ENCODE measurements around the gene ALAD. TPM values are rescaled to one million over a fixed set of nuclear protein-coding genes. Genes with fewer than 3 reads are reported as not detected.
"Not testable (repeated sequence)": the region's sequence is repeated elsewhere in the genome, so short reads cannot be mapped to it uniquely, and the experiment has no call there.

The ALAD gene
- total and polyA plus RNA-seq, 2 donors from 2014 or later = 35.4 to 64.1 TPM

DNA sequence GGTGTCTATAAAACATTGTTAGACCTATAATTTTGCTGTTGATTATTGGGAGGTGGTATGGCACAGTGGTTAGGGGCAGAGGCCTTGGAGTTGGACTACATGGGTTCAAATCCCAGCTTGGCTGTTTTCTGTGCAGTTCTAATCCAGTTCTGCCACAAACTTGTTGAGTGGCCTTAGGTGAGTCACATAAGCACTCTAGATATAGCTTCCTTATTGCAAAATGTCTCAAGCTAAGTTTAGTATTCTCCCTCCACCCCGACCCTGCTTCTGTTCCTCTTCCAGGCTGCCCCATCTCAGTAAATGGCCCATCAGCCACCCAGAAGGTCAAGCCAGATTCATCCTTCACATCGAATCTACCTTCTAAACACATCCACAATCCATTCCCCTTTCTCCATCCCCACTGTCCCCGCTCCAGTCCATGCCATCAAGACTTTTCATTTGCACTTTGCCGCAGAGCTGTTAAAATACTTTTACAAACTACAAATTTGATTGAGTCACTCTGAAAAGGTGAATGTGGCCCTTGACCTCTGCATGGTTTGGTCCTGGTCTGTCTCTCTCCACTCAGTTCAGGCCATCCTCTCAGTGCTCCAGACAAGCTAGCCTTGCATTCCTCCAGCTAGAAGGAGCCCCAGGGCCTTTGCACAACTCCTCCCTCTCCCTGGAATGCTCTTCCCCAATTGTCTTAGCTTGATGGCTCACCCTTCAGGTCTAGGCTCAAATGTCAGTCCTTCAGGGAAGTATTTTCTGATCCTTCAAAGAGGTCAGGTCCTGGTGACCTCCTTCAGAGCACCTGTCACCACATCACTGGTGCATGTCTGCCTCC, 14.3 kb downstream of the ALAD start:
- Histone ChIP-seq H3K4me1 (ENCODE audit: control insufficient read depth in 2 of 3, insufficient read depth in 2 of 3, low read depth in 1 of 3, low read length in 3 of 3) (peaks cover 0 to 25% (median 23%) of the 10 kb centered on the region in 3 donors), H3K9ac (ENCODE audit: low read length in 3 of 3) (no peak overlapping the region), H3K4me3 (ENCODE audit: low read length in 3 of 3) (peak overlapping the region in 1 of 3 donors; percentile 7), H3K27me3 (ENCODE audit: control insufficient read depth, insufficient read depth, low read length) (no peaks in the 10 kb centered on the region), H3K9me3 (ENCODE audit: control insufficient read depth in 2 of 3, insufficient read depth in 1 of 3, low read length in 3 of 3) (no peaks in the 10 kb centered on the region), H3K36me3 (ENCODE audit: control insufficient read depth in 2 of 3, insufficient read depth in 3 of 3, low read length in 3 of 3) (peaks cover 0 to 34% (median 13%) of the 10 kb centered on the region in 3 donors), H3K27ac (ENCODE audit: low read depth in 2 of 2, low read length in 2 of 2) (peak overlapping the region; percentile 57 to 65)
- no peak for FAIRE-seq
- intact Hi-C loops (cut with DNase I) = no loop called here
- TF ChIP-seq, protein P1, sequence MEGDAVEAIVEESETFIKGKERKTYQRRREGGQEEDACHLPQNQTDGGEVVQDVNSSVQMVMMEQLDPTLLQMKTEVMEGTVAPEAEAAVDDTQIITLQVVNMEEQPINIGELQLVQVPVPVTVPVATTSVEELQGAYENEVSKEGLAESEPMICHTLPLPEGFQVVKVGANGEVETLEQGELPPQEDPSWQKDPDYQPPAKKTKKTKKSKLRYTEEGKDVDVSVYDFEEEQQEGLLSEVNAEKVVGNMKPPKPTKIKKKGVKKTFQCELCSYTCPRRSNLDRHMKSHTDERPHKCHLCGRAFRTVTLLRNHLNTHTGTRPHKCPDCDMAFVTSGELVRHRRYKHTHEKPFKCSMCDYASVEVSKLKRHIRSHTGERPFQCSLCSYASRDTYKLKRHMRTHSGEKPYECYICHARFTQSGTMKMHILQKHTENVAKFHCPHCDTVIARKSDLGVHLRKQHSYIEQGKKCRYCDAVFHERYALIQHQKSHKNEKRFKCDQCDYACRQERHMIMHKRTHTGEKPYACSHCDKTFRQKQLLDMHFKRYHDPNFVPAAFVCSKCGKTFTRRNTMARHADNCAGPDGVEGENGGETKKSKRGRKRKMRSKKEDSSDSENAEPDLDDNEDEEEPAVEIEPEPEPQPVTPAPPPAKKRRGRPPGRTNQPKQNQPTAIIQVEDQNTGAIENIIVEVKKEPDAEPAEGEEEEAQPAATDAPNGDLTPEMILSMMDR (IDR thresholded peaks at IDR 0.05; ENCODE audit: borderline replicate concordance, extremely low read depth, insufficient read depth) = no peak
- DNase-seq = no peak

DNA sequence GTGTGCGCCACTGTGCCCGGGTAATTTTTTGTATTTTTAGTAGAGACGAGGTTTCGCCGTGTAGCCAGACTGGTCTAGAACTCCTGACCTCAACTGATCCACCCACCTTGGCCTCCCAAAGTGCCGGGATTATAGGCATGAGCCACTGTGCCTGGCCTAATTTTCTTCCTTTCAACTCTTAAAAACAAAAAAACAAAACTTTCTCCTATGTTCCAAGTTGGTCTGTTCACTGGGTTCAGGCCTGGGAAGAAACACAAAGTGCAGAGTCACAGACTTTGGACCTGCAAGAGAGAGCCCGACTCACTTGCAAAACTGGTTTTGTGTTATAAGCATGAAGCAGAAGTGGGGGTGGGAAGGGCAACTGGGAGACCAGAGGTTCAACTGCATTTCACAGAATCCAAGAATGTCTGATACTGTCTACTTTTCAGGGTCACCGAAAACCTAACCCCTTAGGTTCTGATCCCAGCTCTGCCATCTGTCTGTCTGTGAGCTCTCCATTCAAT, 19.1 kb downstream of the ALAD start:
- Histone ChIP-seq H3K9me3 (ENCODE audit: control insufficient read depth in 2 of 3, insufficient read depth in 1 of 3, low read length in 3 of 3) (no peaks in the 10 kb centered on the region), H3K4me3 (ENCODE audit: low read length in 3 of 3) (no peak overlapping the region), H3K27ac (ENCODE audit: low read depth in 2 of 2, low read length in 2 of 2) (peak overlapping the region; percentile 65 to 76), H3K4me1 (ENCODE audit: control insufficient read depth in 2 of 3, insufficient read depth in 2 of 3, low read depth in 1 of 3, low read length in 3 of 3) (peaks cover 0 to 12% (median 9%) of the 10 kb centered on the region in 3 donors), H3K27me3 (ENCODE audit: control insufficient read depth, insufficient read depth, low read length) (no peaks in the 10 kb centered on the region), H3K36me3 (ENCODE audit: control insufficient read depth in 2 of 3, insufficient read depth in 3 of 3, low read length in 3 of 3) (no peaks in the 10 kb centered on the region), H3K9ac (ENCODE audit: low read length in 3 of 3) (peak overlapping the region in 1 of 3 donors; percentile 43)
- TF ChIP-seq, protein P1 (IDR thresholded peaks at IDR 0.05; ENCODE audit: borderline replicate concordance, extremely low read depth, insufficient read depth) = no peak
- peak in 3 of 5 donors; percentile 64 to 88 (median 77) for DNase-seq
- intact Hi-C loops (cut with DNase I) = no loop called here
- no peak for FAIRE-seq

DNA sequence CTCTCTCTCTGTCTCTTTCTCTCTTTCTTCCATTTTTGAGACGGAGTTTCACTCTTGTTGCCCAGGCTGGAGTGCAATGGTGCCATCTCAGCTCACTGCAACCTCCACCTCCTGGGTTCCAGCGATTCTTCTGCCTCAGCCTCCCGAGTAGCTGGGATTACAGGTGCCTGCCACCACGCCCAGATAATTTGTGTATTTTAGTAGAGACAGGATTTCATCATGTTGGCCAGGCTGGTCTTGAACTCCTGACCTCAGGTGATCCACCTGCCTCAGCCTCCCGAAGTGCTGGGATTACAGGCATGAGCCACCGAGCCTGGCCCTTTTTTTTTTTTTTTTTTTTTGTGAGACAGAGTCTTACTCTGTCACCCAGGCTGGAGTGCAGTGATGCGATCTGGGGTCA, 19.6 kb downstream of the ALAD start:
- H3K27me3 ChIP-seq (ENCODE audit: control insufficient read depth, insufficient read depth, low read length); H3K9me3 ChIP-seq (ENCODE audit: control insufficient read depth in 2 of 3, insufficient read depth in 1 of 3, low read length in 3 of 3); H3K4me3 ChIP-seq (ENCODE audit: low read length in 3 of 3); intact Hi-C loops (cut with DNase I); H3K36me3 ChIP-seq (ENCODE audit: control insufficient read depth in 2 of 3, insufficient read depth in 3 of 3, low read length in 3 of 3); H3K4me1 ChIP-seq (ENCODE audit: control insufficient read depth in 2 of 3, insufficient read depth in 2 of 3, low read depth in 1 of 3, low read length in 3 of 3); DNase-seq; H3K9ac ChIP-seq (ENCODE audit: low read length in 3 of 3); FAIRE-seq: not testable (repeated sequence)
- peak overlapping the region; percentile 23 to 71 for H3K27ac ChIP-seq (ENCODE audit: low read depth in 2 of 2, low read length in 2 of 2)

DNA sequence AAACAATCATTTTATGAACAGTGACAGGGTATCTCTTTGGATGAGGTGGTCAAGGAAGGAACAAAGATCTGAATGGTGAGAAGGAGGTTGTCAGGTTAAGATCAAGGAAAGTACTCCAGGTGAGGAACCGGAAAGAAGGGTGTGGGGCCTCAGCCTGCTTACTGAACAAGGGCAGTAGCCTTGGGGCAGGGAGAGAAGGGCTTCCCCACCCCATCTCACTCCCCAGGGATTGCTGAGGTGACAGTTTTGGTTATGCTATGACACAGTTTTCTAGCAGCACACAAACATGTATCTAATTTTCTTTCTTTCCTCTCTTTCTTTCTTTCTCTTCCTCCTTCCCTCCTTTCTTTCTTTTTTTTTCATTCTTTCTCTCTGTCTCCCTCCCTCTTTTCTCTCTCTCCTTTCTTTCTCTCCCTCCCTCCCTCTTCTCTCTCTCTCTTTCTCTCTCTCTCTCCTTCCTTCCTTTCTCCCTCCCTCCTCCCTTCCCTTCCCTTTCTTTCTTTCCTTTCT, 20.2 kb downstream of the ALAD start:
- FAIRE-seq (no peak), DNase-seq (no peak)
- H3K36me3 ChIP-seq (ENCODE audit: control insufficient read depth in 2 of 3, insufficient read depth in 3 of 3, low read length in 3 of 3) = no peaks in the 10 kb centered on the region
- H3K9ac ChIP-seq (ENCODE audit: low read length in 3 of 3) = peak overlapping the region in 1 of 3 donors; percentile 46
- no peak overlapping the region for H3K4me3 ChIP-seq (ENCODE audit: low read length in 3 of 3)
- H3K9me3 ChIP-seq (ENCODE audit: control insufficient read depth in 2 of 3, insufficient read depth in 1 of 3, low read length in 3 of 3) = no peaks in the 10 kb centered on the region
- peaks cover 0 to 6% (median 6%) of the 10 kb centered on the region in 3 donors for H3K4me1 ChIP-seq (ENCODE audit: control insufficient read depth in 2 of 3, insufficient read depth in 2 of 3, low read depth in 1 of 3, low read length in 3 of 3)
- H3K27me3 ChIP-seq (ENCODE audit: control insufficient read depth, insufficient read depth, low read length) = no peaks in the 10 kb centered on the region
- H3K27ac ChIP-seq (ENCODE audit: low read depth in 2 of 2, low read length in 2 of 2) = peak overlapping the region in 1 of 2 donors; percentile 49
- intact Hi-C loops (cut with DNase I) = no loop called here
- TF ChIP-seq, protein P1 (IDR thresholded peaks at IDR 0.05; ENCODE audit: borderline replicate concordance, extremely low read depth, insufficient read depth) = no peak

DNA sequence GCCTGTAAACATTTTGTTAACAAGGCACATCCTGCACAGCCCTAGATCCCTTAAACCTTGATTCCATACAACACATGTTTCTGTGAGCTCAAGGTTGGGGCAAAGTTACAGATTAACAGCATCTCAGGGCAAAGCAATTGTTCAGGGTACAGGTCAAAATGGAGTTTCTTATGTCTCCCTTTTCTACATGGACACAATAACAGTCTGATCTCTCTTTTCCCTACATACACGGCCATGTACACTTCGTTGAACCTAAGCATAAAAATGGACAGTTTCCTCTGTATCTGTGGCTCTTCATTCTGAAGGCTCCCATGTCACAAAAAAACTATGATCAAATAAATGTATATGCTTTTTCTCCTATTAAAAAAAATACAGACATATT, 21.3 kb downstream of the ALAD start:
- H3K9ac ChIP-seq (ENCODE audit: low read length in 3 of 3); H3K27me3 ChIP-seq (ENCODE audit: control insufficient read depth, insufficient read depth, low read length); H3K9me3 ChIP-seq (ENCODE audit: control insufficient read depth in 2 of 3, insufficient read depth in 1 of 3, low read length in 3 of 3); H3K4me3 ChIP-seq (ENCODE audit: low read length in 3 of 3); H3K4me1 ChIP-seq (ENCODE audit: control insufficient read depth in 2 of 3, insufficient read depth in 2 of 3, low read depth in 1 of 3, low read length in 3 of 3); DNase-seq; FAIRE-seq; H3K36me3 ChIP-seq (ENCODE audit: control insufficient read depth in 2 of 3, insufficient read depth in 3 of 3, low read length in 3 of 3); intact Hi-C loops (cut with DNase I): not testable (repeated sequence)
- H3K27ac ChIP-seq (ENCODE audit: low read depth in 2 of 2, low read length in 2 of 2) = peak overlapping the region in 1 of 2 donors; percentile 32
